ENCODE measurements around the gene SPRY1. TPM values are rescaled to one million over a fixed set of nuclear protein-coding genes. Genes with fewer than 3 reads are reported as not detected.

SPRY1 gene
- total RNA-seq, 2 donors from 2014 or later, result 50.0 to 118 TPM

- no peak for DNase-seq (ENCODE audit: low spot score)
- Histone ChIP-seq H3K9me3 (no peaks in the 10 kb centered on the region), H3K27me3 (no peaks in the 10 kb centered on the region), H3K27ac (no peak overlapping the region), H3K4me1 (no peaks in the 10 kb centered on the region), H3K4me3 (no peak overlapping the region), H3K36me3 (no peaks in the 10 kb centered on the region)
- TF ChIP-seq CTCF (IDR thresholded peaks at IDR 0.05), result no peak
Measured at GRCh38 chr4:123450393-123450792, 53.8 kb downstream of the SPRY1 start.

- H3K4me1 ChIP-seq, result no peaks in the 10 kb centered on the region
- H3K27ac ChIP-seq, result no peak overlapping the region
- TF ChIP-seq CTCF (IDR thresholded peaks at IDR 0.05), result no peak
- no peaks in the 10 kb centered on the region for H3K9me3 ChIP-seq
- no peaks in the 10 kb centered on the region for H3K27me3 ChIP-seq
- no peak overlapping the region for H3K4me3 ChIP-seq
- no peaks in the 10 kb centered on the region for H3K36me3 ChIP-seq
- DNase-seq (ENCODE audit: low spot score), result peak; percentile 63
Measured at GRCh38 chr4:123452616-123453015, 56.0 kb downstream of the SPRY1 start.

- Histone ChIP-seq H3K36me3 (no peaks in the 10 kb centered on the region), H3K27me3 (no peaks in the 10 kb centered on the region), H3K27ac (no peak overlapping the region), H3K4me1 (no peaks in the 10 kb centered on the region), H3K9me3 (no peaks in the 10 kb centered on the region), H3K4me3 (no peak overlapping the region)
- TF ChIP-seq CTCF (IDR thresholded peaks at IDR 0.05), result no peak
- DNase-seq (ENCODE audit: low spot score), result no peak
Measured at GRCh38 chr4:123453061-123453680, 56.6 kb downstream of the SPRY1 start.

All from right atrium auricular region (tissue), 2 donors.